GM10266 (cell line): Measurements from ENCODE around the gene TOMM7.

Source experiments
- DNase-seq: peaks from one replicate; pipeline ENCODE4 v3.0.0; 2012; ENCODE audit errors: extremely low spot score
- CTCF ChIP-seq: IDR thresholded peaks from 2 replicates; pipeline ENCODE4 v1.5.1; 2012; ENCODE audit warnings: mild to moderate bottlenecking, low read depth; ENCODE audit not compliant: control insufficient read depth, insufficient read depth; ENCODE audit errors: missing control alignments

The TOMM7 gene

GRCh38 chr7:22859641-22860290 is 37.1 kb upstream of the TOMM7 start:
- no peak for DNase-seq

GRCh38 chr7:22858640-22859561 is 36.3 kb upstream of the TOMM7 start:
- no peak for DNase-seq

More at GRCh38 chr7:22859641-22860290, 37.1 kb upstream of the TOMM7 start:
- TF ChIP-seq CTCF: no peak

DNA sequence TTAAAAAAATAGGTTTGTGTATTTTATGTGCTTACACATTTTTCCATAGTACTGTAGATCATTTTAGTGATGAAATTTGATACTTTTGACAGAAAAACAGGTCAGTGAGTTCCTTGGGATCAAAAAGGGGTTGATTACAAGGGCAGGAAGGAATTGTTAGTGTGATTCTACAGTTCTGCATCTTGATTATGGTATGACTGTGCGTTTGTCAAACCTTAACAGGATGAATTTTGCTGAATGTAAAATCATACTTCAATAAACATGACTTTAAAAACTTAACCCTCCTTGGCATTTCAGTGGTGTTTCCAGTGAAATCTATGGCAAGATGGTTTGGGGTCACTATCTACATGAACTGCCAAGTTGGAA is 35.6 kb upstream of the TOMM7 start:
- no peak for DNase-seq
- no peak for TF ChIP-seq CTCF

More at GRCh38 chr7:22858640-22859561, 36.3 kb upstream of the TOMM7 start:
- no peak for TF ChIP-seq CTCF

DNA sequence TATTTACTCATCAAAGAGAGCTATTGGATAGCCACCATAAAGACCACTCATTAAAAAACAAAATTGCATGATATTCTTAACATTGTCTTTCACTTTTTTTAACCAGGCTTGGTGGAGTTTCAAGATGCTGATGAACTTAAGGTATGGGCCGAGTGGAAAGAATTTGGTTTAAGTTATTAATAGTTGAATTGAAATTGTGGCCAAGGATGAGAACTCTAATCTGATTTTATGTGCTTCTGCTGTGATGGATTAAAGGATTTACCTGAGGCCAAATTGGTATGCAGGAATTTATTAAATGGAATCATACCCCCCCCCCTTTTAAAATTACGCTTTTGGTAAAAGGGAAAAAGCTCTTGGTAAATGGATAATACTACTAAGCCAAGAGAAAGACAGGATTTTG is 33.8 kb upstream of the TOMM7 start:
- TF ChIP-seq CTCF: no peak
- no peak for DNase-seq

GRCh38 chr7:22855049-22855392 is 32.4 kb upstream of the TOMM7 start:
- TF ChIP-seq CTCF: peak; percentile 13

DNA sequence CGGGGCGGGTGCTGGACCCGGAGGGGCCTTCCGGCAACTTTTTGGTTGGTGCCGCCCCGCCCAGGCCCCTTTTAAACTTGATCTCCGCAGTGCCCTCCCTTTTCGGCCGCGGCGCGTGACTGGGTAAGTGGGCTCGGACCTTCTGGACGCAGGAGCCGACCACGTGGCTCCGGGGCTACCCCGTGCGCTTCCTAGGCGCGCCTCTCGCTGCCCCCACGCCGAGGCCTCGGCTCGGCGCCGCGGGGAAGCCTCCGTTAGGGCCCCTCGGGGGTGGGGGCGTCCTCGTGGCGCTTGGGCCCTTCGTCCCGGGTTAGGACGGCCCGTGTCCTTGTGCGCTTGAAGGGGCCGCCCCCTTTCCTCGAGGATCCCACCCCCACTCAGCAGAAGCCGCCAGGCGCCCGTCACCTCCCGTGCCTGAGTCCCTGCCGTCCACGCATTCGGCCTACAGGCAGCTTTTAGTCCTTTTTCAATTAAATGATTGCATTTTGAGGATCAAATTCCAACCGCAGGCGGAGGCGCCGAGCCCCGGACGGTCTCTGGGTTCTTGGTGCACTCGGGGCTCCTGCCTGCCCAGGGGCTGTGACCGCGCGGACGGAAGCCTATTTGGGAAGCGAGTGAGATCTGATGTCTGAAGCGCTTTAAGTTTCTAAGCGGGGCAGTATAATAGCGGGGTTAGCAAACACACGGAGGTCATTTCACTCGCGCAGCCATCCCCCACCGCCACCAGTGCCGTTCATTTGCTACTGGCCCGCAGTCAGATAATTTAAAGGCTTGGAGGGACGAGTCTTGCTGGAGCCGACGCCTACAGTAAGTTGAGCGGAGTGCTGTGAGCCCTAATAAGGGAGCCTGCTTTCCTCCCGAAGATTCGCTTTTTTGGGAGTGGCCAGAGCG is 31.8 kb upstream of the TOMM7 start:
- DNase-seq: peak; percentile 94
- no peak for TF ChIP-seq CTCF

More at GRCh38 chr7:22855049-22855392, 32.4 kb upstream of the TOMM7 start:
- no peak for DNase-seq

GRCh38 chr7:22853674-22854157 is 31.1 kb upstream of the TOMM7 start:
- DNase-seq: peak; percentile 20
- TF ChIP-seq CTCF: peak; percentile 55
